ENCODE results near the gene PRCP. TPM values are rescaled to one million over a fixed set of nuclear protein-coding genes. Genes with fewer than 3 reads are reported as not detected.
A peak's percentile ranks its signal among the peaks of the same experiment; 100 is the strongest.
"Not testable (repeated sequence)": the region's sequence is repeated elsewhere in the genome, so short reads cannot be mapped to it uniquely, and the experiment has no call there.

Gene PRCP
- total and polyA plus RNA-seq, 8 donors, result 7.9 to 37.8 (median 21.2) TPM

- H3K27me3 ChIP-seq, result no peaks in the 10 kb centered on the region
- intact Hi-C loops (cut with DNase I), result no loop called here
- FAIRE-seq (no peak), ATAC-seq (no peak), DNase-seq (no peak)
- H3K27ac ChIP-seq, result no peak overlapping the region
- no peaks in the 10 kb centered on the region for H3K36me3 ChIP-seq
- H3K9me3 ChIP-seq, result no peaks in the 10 kb centered on the region
- H3K4me3 ChIP-seq, result no peak overlapping the region
- TF ChIP-seq, protein P1, sequence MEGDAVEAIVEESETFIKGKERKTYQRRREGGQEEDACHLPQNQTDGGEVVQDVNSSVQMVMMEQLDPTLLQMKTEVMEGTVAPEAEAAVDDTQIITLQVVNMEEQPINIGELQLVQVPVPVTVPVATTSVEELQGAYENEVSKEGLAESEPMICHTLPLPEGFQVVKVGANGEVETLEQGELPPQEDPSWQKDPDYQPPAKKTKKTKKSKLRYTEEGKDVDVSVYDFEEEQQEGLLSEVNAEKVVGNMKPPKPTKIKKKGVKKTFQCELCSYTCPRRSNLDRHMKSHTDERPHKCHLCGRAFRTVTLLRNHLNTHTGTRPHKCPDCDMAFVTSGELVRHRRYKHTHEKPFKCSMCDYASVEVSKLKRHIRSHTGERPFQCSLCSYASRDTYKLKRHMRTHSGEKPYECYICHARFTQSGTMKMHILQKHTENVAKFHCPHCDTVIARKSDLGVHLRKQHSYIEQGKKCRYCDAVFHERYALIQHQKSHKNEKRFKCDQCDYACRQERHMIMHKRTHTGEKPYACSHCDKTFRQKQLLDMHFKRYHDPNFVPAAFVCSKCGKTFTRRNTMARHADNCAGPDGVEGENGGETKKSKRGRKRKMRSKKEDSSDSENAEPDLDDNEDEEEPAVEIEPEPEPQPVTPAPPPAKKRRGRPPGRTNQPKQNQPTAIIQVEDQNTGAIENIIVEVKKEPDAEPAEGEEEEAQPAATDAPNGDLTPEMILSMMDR (IDR thresholded peaks at IDR 0.05), result no peak
- no peaks in the 10 kb centered on the region for H3K4me1 ChIP-seq
- 76 to 83% methylated on average over 2 of the region's 2 CpGs for WGBS, 2 donors
Measured at GRCh38 chr11:82930734-82931133, 30.5 kb upstream of the PRCP start.

GRCh38 chr11:82930229-82930628 is 30.0 kb upstream of the PRCP start:
- Histone ChIP-seq H3K4me1 (no peaks in the 10 kb centered on the region), H3K27me3 (no peaks in the 10 kb centered on the region), H3K27ac (no peak overlapping the region), H3K9me3 (no peaks in the 10 kb centered on the region), H3K36me3 (no peaks in the 10 kb centered on the region), H3K4me3 (no peak overlapping the region)
- ATAC-seq (no peak), DNase-seq (no peak), FAIRE-seq (no peak)
- 79 to 91% methylated on average over 3 of the region's 3 CpGs for WGBS, 2 donors
- TF ChIP-seq, protein P1 (IDR thresholded peaks at IDR 0.05), result no peak
- intact Hi-C loops (cut with DNase I), result no loop called here

DNA sequence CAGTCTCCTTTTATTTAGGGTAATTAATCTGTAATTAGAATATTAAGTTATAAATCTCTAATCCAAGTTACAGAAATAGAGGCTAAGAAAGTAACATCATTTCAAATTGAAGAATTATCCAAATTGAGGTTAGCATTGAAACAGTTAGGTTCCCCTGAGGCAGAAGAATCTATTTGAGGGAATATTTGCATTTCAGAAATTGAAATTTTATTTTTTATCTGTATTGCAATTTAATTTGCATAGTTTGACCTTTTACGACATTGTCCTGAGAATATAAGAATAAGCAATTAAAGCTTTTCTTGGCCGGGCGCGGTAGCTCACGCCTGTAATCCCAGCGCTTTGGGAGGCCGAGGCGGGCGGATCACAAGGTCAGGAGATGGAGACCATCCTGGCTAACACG is 28.9 kb upstream of the PRCP start:
- intact Hi-C loops (cut with DNase I), result no loop called here
- no peak for FAIRE-seq
- H3K4me1 ChIP-seq, result no peaks in the 10 kb centered on the region
- WGBS, 2 donors, result 96 to 97% methylated on average over 8 to 10 of the region's 10 CpGs
- no peak overlapping the region for H3K27ac ChIP-seq
- no peaks in the 10 kb centered on the region for H3K27me3 ChIP-seq
- no peaks in the 10 kb centered on the region for H3K36me3 ChIP-seq
- H3K9me3 ChIP-seq, result no peaks in the 10 kb centered on the region
- no peak for DNase-seq
- no peak for ATAC-seq
- TF ChIP-seq, protein P1 (IDR thresholded peaks at IDR 0.05), result no peak
- no peak overlapping the region for H3K4me3 ChIP-seq

DNA sequence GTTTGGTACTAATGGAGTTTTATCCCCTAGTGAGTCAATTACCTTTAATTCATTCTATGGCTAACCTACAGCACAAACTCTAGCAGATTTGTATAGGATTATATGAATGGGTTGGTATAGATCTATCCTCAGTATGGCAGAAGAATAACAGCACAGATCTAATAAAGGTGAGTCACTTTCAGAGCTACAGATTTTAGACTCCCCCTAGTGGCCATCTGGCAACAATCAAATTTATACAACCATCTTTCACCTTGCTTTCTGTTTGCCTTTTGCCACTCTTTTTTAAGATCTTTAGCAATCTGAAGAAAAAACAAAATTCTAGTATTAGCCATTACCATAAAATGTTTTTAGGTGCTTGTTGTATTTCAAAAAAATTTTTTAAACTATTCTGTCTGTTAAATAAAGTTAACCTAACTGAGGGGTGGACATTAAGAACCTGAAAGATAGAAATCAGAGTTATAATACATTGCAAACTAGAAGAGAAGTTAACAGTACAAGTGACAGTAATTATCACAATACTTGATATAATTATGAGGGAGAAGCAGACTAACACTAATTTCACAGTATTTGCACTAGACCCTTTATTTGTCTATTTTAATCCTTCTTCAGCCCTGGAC is 27.1 kb upstream of the PRCP start:
- intact Hi-C loops (cut with DNase I), result no loop called here
- H3K27me3 ChIP-seq, result no peaks in the 10 kb centered on the region
- H3K27ac ChIP-seq, result no peak overlapping the region
- no peak overlapping the region for H3K4me3 ChIP-seq
- TF ChIP-seq, protein P1 (IDR thresholded peaks at IDR 0.05), result peak; percentile 46 to 79 (median 68)
- FAIRE-seq (peak; percentile 93), ATAC-seq (peak; percentile 70 to 86 (median 84)), DNase-seq (peak in 1 of 6 donors; percentile 19)
- no peaks in the 10 kb centered on the region for H3K36me3 ChIP-seq
- no peaks in the 10 kb centered on the region for H3K4me1 ChIP-seq
- H3K9me3 ChIP-seq, result no peaks in the 10 kb centered on the region

GRCh38 chr11:82924522-82925224 is 24.4 kb upstream of the PRCP start:
- H3K36me3 ChIP-seq, result no peaks in the 10 kb centered on the region
- ATAC-seq, result no peak
- H3K27ac ChIP-seq, result no peak overlapping the region
- TF ChIP-seq, protein P1 (IDR thresholded peaks at IDR 0.05), result no peak
- WGBS, 2 donors, result 87 to 92% methylated on average over 5 of the region's 5 CpGs
- FAIRE-seq, result no peak
- no peaks in the 10 kb centered on the region for H3K4me1 ChIP-seq
- intact Hi-C loops (cut with DNase I), result no loop called here
- DNase-seq, result no peak
- no peaks in the 10 kb centered on the region for H3K27me3 ChIP-seq
- H3K9me3 ChIP-seq, result no peaks in the 10 kb centered on the region
- no peak overlapping the region for H3K4me3 ChIP-seq

GRCh38 chr11:82922396-82923173 is 22.4 kb upstream of the PRCP start:
- intact Hi-C loops (cut with DNase I); DNase-seq; ATAC-seq; H3K4me3 ChIP-seq; H3K36me3 ChIP-seq; H3K27ac ChIP-seq; H3K4me1 ChIP-seq; H3K27me3 ChIP-seq; H3K9me3 ChIP-seq; FAIRE-seq: not testable (repeated sequence)
- 84 to 85% methylated on average over 8 of the region's 8 CpGs for WGBS, 2 donors

- H3K4me3 ChIP-seq; H3K27ac ChIP-seq; H3K27me3 ChIP-seq; intact Hi-C loops (cut with DNase I); H3K36me3 ChIP-seq; DNase-seq; H3K4me1 ChIP-seq; H3K9me3 ChIP-seq; ATAC-seq; FAIRE-seq: not testable (repeated sequence)
- WGBS, 2 donors, result 70 to 75% methylated on average over 3 of the region's 3 CpGs
Measured at GRCh38 chr11:82920227-82920626, 20.0 kb upstream of the PRCP start.

Data from pancreas (tissue), 10 donors.